ENCODE results near the gene ZNF490. TPM values are rescaled to one million over a fixed set of nuclear protein-coding genes. Genes with fewer than 3 reads are reported as not detected.

Gene ZNF490
- total and polyA plus RNA-seq, 4 donors: 0.94 to 10.4 (median 4.3) TPM

GRCh38 chr19:12638611-12639182 lies 28.1 kb upstream of the ZNF490 start:
- no peak overlapping the region for H3K4me3 ChIP-seq
- 96% methylated on average over 20 to 22 of the region's 22 CpGs for WGBS, 2 donors
- H3K9me3 ChIP-seq (ENCODE audit: control insufficient read depth in 4 of 4, insufficient read depth in 3 of 4, low read length in 3 of 4): no peaks in the 10 kb centered on the region
- TF ChIP-seq, protein P1, sequence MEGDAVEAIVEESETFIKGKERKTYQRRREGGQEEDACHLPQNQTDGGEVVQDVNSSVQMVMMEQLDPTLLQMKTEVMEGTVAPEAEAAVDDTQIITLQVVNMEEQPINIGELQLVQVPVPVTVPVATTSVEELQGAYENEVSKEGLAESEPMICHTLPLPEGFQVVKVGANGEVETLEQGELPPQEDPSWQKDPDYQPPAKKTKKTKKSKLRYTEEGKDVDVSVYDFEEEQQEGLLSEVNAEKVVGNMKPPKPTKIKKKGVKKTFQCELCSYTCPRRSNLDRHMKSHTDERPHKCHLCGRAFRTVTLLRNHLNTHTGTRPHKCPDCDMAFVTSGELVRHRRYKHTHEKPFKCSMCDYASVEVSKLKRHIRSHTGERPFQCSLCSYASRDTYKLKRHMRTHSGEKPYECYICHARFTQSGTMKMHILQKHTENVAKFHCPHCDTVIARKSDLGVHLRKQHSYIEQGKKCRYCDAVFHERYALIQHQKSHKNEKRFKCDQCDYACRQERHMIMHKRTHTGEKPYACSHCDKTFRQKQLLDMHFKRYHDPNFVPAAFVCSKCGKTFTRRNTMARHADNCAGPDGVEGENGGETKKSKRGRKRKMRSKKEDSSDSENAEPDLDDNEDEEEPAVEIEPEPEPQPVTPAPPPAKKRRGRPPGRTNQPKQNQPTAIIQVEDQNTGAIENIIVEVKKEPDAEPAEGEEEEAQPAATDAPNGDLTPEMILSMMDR (IDR thresholded peaks at IDR 0.05; ENCODE audit: control extremely low read depth, extremely low read depth): no peak
- H3K27ac ChIP-seq (ENCODE audit: low read depth in 1 of 2, low read length in 1 of 2): no peak overlapping the region
- ATAC-seq (ENCODE audit: insufficient read depth, low FRiP score) (no peak), DNase-seq (no peak)
- peaks cover 0 to 7% (median 0%) of the 10 kb centered on the region in 5 donors for H3K4me1 ChIP-seq (ENCODE audit: control insufficient read depth in 5 of 5, insufficient read depth in 5 of 5, low read length in 5 of 5)
- no peaks in the 10 kb centered on the region for H3K36me3 ChIP-seq (ENCODE audit: control insufficient read depth in 4 of 4, insufficient read depth in 4 of 4, low read length in 4 of 4)
- no peak overlapping the region for H3K9ac ChIP-seq (ENCODE audit: insufficient read depth in 1 of 2, low read length in 2 of 2)
- H3K27me3 ChIP-seq (ENCODE audit: control insufficient read depth in 3 of 3, insufficient read depth in 3 of 3, low read length in 2 of 3): no peaks in the 10 kb centered on the region

- DNase-seq (no peak), ATAC-seq (ENCODE audit: insufficient read depth, low FRiP score) (no peak)
- no peak overlapping the region for H3K4me3 ChIP-seq
- H3K27me3 ChIP-seq (ENCODE audit: control insufficient read depth in 3 of 3, insufficient read depth in 3 of 3, low read length in 2 of 3): no peaks in the 10 kb centered on the region
- no peak overlapping the region for H3K27ac ChIP-seq (ENCODE audit: low read depth in 1 of 2, low read length in 1 of 2)
- TF ChIP-seq, protein P1 (IDR thresholded peaks at IDR 0.05; ENCODE audit: control extremely low read depth, extremely low read depth): no peak
- peaks cover 0 to 7% (median 0%) of the 10 kb centered on the region in 5 donors for H3K4me1 ChIP-seq (ENCODE audit: control insufficient read depth in 5 of 5, insufficient read depth in 5 of 5, low read length in 5 of 5)
- peaks cover 0 to 4% (median 2%) of the 10 kb centered on the region in 4 donors for H3K36me3 ChIP-seq (ENCODE audit: control insufficient read depth in 4 of 4, insufficient read depth in 4 of 4, low read length in 4 of 4)
- H3K9me3 ChIP-seq (ENCODE audit: control insufficient read depth in 4 of 4, insufficient read depth in 3 of 4, low read length in 3 of 4): no peaks in the 10 kb centered on the region
- 86 to 91% methylated on average over 13 of the region's 13 CpGs for WGBS, 2 donors
- H3K9ac ChIP-seq (ENCODE audit: insufficient read depth in 1 of 2, low read length in 2 of 2): no peak overlapping the region
Measured at GRCh38 chr19:12636631-12637030, 26.0 kb upstream of the ZNF490 start.

- TF ChIP-seq, protein P1 (IDR thresholded peaks at IDR 0.05; ENCODE audit: control extremely low read depth, extremely low read depth): no peak
- no peak overlapping the region for H3K4me3 ChIP-seq
- H3K27ac ChIP-seq (ENCODE audit: low read depth in 1 of 2, low read length in 1 of 2): no peak overlapping the region
- H3K27me3 ChIP-seq (ENCODE audit: control insufficient read depth in 3 of 3, insufficient read depth in 3 of 3, low read length in 2 of 3): no peaks in the 10 kb centered on the region
- H3K9ac ChIP-seq (ENCODE audit: insufficient read depth in 1 of 2, low read length in 2 of 2): no peak overlapping the region
- DNase-seq: no peak
- peaks cover 27 to 51% (median 34%) of the 10 kb centered on the region in 4 donors for H3K36me3 ChIP-seq (ENCODE audit: control insufficient read depth in 4 of 4, insufficient read depth in 4 of 4, low read length in 4 of 4)
- H3K4me1 ChIP-seq (ENCODE audit: control insufficient read depth in 5 of 5, insufficient read depth in 5 of 5, low read length in 5 of 5): no peaks in the 10 kb centered on the region
- WGBS, 2 donors: 98% methylated on average over 7 of the region's 7 CpGs
- ATAC-seq (ENCODE audit: insufficient read depth, low FRiP score): no peak
- H3K9me3 ChIP-seq (ENCODE audit: control insufficient read depth in 4 of 4, insufficient read depth in 3 of 4, low read length in 3 of 4): peaks cover 3 to 20% (median 12%) of the 10 kb centered on the region in 4 donors
Measured at GRCh38 chr19:12629215-12629614, 18.6 kb upstream of the ZNF490 start.

Data from lung (tissue), 12 donors.